Inferior parietal cortex (tissue), 1 donor: Measurements from ENCODE around the gene CHMP5.

Source experiments
- DNase-seq: peaks from one replicate; pipeline ENCODE4 v3.0.0-alpha.2; 2016; ENCODE audit errors: extremely low spot score

The CHMP5 gene

DNA sequence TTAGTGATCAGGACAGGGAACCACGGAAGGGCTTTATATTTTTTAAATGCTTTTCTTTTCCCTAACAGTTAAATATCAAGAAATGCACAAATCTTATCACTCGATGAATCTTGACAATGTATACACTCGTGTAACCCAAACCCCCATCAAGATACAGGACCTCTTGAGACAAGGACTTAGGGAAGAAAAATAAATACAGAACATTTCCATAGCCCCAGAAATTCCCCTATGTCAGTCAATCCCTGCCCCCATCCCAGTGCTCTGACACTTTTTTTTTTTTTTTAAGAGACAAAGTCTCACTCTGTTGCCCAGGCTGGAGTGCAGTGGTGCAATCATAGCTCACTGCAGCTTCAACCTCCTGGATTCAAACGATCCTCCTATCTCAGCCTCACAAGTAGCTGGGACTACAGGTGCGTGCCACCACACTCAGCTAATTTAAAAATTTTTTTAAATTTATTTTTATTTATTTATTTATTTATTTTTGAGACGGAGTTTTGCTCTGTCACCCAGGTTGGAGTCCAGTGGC lies 22.2 kb upstream of the CHMP5 start:
- no peak for DNase-seq

DNA sequence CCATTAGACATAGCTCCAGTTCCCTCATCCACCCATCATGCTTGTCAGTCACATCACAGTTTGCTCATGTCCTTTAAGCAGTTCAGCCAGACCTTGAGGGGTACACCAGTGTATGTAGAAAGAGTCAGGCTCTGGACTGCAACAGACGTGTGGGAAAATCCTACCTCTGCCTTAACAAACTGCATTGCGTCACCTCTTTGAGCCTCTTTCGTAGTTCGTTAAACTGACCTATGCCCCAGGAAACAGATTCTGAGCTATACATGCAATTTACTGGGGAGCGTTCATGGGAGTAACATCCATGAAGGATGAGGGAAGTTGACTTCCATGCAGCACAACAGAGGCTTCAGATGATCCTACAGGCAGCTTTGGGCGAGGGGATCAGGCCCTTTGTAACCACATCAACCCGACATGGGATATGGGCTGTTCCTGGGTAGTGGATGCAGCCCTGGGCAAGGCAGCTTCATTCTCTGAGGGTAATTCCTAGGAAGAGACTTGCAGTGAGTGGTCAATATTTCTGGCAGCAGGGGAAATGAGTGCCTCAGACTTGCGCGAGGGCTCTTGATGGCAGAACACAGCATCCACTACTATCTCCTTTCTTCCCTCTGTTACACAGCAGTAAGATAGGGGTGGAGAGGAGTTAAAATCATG lies 20.6 kb upstream of the CHMP5 start:
- no peak for DNase-seq

- no peak for DNase-seq
These were observed 19.5 kb upstream of the CHMP5 start for GRCh38 chr9:33245341-33245740.

DNA sequence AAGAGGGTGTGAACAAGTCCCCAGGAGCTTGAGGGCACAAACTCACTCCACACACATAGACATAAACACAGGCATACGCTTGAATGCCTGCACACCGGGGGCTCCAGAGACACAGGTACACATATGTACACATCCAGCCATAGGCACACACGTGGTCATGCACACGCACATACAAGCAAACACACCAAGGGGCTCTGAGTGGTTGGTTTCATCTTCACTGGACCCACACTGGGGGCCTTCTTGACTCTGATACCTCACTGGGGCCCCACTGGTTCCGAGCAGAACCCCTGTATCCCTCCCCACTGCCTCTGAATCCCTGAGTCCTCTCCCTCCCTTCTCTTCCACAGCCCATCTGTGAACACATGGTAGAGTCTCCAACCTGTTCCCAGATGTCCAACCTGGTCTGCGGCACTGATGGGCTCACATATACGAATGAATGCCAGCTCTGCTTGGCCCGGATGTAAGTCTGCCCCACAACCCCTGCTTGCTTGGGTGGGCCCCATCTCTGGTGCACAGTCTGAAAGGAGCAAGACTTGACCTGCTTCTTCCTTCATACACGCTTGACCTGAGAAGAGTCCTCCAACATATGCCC lies 18.5 kb upstream of the CHMP5 start:
- DNase-seq: no peak

DNA sequence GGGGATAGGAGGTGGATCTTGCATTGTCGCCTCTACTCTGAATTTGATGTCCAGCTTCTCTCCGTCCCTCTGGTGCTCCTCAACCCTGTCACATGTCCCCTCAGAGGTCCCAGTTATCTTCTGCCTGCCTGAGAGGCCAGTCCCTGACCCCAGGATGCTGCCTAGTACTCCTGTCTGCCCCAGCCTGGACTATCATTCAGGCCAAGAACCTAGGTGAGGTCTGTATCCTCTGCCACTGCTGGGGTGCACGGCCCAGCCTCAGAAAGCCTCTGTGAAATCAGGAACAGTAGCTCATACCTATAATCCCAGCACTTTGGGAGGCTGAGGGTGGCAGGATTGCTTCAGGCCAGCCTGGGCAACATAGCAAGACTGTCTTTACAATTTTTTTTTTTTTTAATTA lies 16.2 kb upstream of the CHMP5 start:
- DNase-seq: no peak

- no peak for DNase-seq
These were observed 15.7 kb upstream of the CHMP5 start for GRCh38 chr9:33249087-33249658.

GRCh38 chr9:33249983-33250382 lies 14.9 kb upstream of the CHMP5 start:
- DNase-seq: no peak

GRCh38 chr9:33250458-33250995 lies 14.3 kb upstream of the CHMP5 start:
- no peak for DNase-seq

DNA sequence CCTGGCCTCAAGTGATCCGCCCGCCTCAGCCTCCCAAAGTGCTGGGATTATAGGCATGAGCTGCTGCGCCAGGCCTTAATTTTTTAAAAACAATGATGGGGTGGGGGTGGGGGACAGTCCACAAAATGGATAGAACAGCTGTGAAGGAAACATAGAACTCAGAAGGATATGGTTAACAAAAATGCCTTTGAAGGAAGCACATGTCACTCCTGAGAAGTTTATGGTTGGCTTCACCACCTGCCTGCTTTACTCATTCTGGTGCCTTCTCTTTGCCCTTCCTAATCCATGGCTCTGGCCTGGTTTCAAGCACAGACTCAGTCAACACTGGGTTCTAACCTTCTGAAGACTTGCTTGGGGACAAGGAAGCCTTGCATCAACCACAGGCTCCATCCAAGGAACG lies 10.6 kb upstream of the CHMP5 start:
- DNase-seq: no peak

- DNase-seq: no peak
These were observed 9.8 kb upstream of the CHMP5 start for GRCh38 chr9:33255014-33255413.

DNA sequence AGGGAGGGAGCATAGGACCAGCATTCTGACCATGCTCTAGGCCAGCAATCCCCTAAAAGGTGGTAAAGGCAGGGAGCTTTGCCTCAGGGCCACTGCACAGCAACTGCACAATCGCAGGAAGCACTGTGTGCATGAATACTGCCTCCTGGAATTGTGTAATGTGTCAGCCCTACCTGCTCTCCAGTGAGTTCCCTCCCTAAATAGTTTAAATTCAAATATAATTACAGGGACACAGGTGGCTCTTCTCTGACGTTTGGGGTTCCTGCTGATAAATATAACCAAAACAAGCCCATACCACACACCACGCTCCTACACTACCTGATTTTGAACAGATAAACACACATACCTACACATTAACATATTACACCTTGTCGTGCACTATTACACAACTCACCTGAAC lies 9.4 kb upstream of the CHMP5 start:
- no peak for DNase-seq

DNA sequence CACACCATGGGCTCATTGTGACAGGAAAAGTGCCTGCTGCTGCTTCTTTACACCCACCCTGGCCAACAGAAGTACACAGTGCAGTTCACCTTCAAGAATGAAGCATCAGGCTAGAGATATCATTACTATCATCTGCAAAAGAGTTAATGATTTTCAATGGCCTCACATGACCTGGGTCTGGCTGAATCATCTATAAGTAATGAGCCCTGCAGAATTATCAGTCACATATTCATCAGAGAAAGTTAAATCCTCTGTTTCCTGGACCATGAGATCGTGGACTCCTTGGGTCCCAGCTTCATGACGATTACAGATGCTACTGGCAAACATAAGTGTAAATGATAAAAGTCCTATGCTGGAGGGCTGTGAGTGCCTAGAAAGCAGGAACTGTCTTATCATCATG lies 8.6 kb upstream of the CHMP5 start:
- no peak for DNase-seq

GRCh38 chr9:33257276-33257675 lies 7.6 kb upstream of the CHMP5 start:
- no peak for DNase-seq

- no peak for DNase-seq
These were observed 4.5 kb upstream of the CHMP5 start for GRCh38 chr9:33260372-33260771.

DNA sequence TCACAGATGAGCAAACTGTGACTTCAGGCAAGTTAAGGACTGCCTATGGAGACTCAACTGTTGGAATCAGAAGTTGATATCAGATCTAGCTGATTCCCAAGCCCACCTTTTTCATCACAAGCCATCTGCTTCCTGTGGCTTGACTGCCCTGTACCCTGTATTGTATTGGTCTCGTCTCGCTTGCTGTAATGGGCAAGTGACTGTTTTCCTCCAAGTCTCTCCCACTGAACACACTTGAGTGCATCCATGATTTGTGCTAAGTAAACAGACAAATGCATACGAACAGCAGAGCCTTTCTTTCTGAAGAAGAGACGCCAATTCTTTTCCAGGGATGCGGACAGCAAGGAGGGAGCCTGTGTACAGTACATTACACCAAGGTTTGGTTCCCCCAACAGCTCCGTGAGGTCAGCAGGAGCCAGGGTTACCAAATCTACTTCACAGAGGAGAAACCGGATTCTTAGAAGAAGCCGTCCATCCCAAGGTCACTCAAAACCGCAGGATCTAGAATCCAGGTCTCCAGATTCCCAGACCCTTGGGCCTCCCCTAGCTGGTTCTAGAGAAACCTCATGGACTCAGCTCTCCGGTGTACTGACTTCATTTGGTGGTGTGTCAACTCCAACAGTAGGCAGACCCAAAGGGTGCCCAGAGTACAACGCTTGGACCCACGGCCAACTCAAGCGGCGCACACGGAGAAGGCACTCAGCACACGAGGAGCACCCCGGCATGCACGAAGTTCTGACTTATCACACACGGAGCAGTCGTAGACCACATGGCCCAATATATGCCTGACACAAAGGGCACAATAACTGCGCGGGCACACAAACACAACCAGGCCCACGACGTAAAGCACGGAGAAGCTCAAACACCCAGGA lies 1.5 kb upstream of the CHMP5 start:
- no peak for DNase-seq

GRCh38 chr9:33264003-33264472 lies 811 bp upstream of the CHMP5 start:
- peak; percentile 17 for DNase-seq

DNA sequence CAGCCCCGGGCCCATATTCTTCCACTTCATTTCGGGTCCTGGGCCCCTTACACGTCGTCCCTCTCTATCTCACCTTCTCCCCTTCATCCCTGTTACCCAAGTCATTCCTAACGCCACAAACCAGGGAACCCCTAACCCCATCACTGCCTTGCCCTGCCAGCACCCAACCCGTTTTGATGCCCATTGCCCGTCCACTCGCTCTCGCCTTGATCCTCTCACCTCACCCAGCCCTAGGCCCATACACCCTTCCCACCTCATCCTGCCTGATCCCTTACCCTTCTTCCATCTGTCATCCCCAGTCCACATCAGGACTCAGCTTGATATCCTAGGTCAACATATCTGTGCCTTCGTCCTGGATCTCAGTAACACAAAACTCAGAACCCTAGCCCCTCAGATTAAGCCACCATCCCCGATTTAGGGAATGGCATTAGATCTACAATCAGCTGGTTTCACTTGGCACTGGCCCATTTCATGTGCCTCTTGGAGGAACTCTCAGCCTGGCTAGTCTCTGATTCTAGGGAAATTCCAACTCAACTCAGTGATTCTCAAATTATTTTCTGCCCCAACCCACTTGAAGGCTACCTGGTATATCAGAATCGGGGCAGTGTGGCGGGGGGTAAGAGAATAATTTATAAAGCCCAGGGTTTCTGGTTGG lies 489 bp downstream of the CHMP5 start:
- DNase-seq: no peak

GRCh38 chr9:33267151-33267767 lies 2.4 kb downstream of the CHMP5 start:
- DNase-seq: no peak

DNA sequence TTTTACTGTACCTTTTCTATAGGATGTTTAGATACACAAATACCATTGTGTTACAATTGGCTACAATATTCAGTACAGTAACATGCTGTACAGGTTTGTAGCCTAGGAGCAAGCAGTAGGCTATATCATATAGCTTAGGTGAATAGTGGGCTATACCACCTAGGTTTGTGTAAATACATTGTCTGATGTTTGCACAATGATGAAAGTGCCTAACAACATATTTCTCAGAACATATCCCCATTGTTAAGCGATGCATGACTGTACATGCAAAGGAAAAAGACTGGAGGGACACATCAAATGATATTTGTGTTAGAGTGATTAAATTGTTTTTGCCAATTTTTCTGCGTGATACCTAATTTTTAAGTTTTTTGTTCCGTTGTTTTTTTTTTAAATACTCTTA lies 5.3 kb downstream of the CHMP5 start:
- DNase-seq: no peak

DNA sequence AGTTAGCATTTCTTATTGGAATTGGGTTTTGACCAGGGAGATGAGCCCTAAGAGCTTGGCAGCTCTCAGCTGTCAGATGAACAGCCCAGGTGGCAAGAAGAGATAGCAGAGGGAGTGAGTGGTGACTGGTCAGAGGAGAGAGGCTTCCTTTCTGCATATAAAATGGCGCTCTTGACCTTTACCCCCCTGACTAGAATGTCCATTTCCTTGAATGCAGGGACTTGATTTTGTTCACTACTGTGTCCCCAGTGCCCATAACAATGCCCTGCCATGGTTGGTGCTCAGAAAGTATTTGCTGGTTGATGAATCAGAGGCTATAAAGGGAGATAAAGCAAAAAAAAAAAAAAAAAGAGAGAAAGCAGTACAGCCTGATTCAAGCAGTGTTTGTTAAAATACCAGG lies 7.2 kb downstream of the CHMP5 start:
- DNase-seq: no peak
